BE2C (cell line): ENCODE data around the gene ZNF212.
"Not testable (repeated sequence)": the region's sequence is repeated elsewhere in the genome, so short reads cannot be mapped to it uniquely, and the experiment has no call there.

Experiments used
- DNase-seq: peaks from one replicate; pipeline ENCODE4 v3.0.0-alpha.2; 2020
- H3K27me3 ChIP-seq: fragments of 250-450 bp; sonication (Bioruptor Pico); 2 replicates; pipeline ENCODE4 v1.5.1; 2020; ENCODE audit warnings: mild to moderate bottlenecking
- H3K36me3 ChIP-seq: fragments of 250-450 bp; sonication (Bioruptor Pico); 2 replicates; pipeline ENCODE4 v1.5.1; 2020; ENCODE audit warnings: mild to moderate bottlenecking
- H3K4me1 ChIP-seq: fragments of 250-450 bp; sonication (Bioruptor Pico); 2 replicates; pipeline ENCODE4 v1.5.1; 2020
- H3K4me3 ChIP-seq: 2 replicates; pipeline ENCODE4 v1.5.1; 2011; ENCODE audit warnings: low read depth, low read length
- H3K9me3 ChIP-seq: fragments of 250-450 bp; sonication (Bioruptor Pico); 2 replicates; pipeline ENCODE4 v1.5.1; 2020
- CTCF ChIP-seq: IDR thresholded peaks from 2 replicates; pipeline ENCODE4 v1.5.1; 2012; ENCODE audit warnings: mild to moderate bottlenecking, low read depth, low read length

ZNF212 gene

GRCh38 chr7:149241696-149242095 lies 2.2 kb downstream of the ZNF212 start:
- H3K4me1 ChIP-seq, result 0 out of 2 replicates have a peak, but pooled peaks cover 4% of the 10 kb centered on the region
- no peaks in the 10 kb centered on the region for H3K36me3 ChIP-seq
- H3K9me3 ChIP-seq, result no peaks in the 10 kb centered on the region
- no peak for DNase-seq
- TF ChIP-seq CTCF, result no peak
- no peak overlapping the region for H3K4me3 ChIP-seq
- 0 out of 2 replicates have a peak, but pooled peaks cover 4% of the 10 kb centered on the region for H3K27me3 ChIP-seq

- Histone ChIP-seq H3K36me3 (peaks cover 4% of the 10 kb centered on the region), H3K4me1 (0 out of 2 replicates have a peak, but pooled peaks cover 4% of the 10 kb centered on the region), H3K4me3 (no peak overlapping the region), H3K27me3 (no peaks in the 10 kb centered on the region), H3K9me3 (no peaks in the 10 kb centered on the region)
- TF ChIP-seq CTCF, result no peak
- no peak for DNase-seq
Observed at GRCh38 chr7:149245244-149245643, 5.8 kb downstream of the ZNF212 start.

GRCh38 chr7:149245744-149246143 lies 6.3 kb downstream of the ZNF212 start:
- Histone ChIP-seq H3K4me3 (no peak overlapping the region), H3K4me1 (no peaks in the 10 kb centered on the region), H3K9me3 (no peaks in the 10 kb centered on the region), H3K36me3 (peaks cover 8% of the 10 kb centered on the region), H3K27me3 (no peaks in the 10 kb centered on the region)
- no peak for DNase-seq
- TF ChIP-seq CTCF, result no peak

- Histone ChIP-seq H3K4me1 (no peaks in the 10 kb centered on the region), H3K36me3 (peaks cover 28% of the 10 kb centered on the region), H3K27me3 (no peaks in the 10 kb centered on the region), H3K9me3 (no peaks in the 10 kb centered on the region), H3K4me3 (no peak overlapping the region)
- DNase-seq, result no peak
- no peak for TF ChIP-seq CTCF
Observed at GRCh38 chr7:149248777-149249176, 9.3 kb downstream of the ZNF212 start.

- DNase-seq, H3K27me3 ChIP-seq, H3K4me1 ChIP-seq, H3K4me3 ChIP-seq, H3K9me3 ChIP-seq: not testable (repeated sequence)
- peaks cover 37% of the 10 kb centered on the region for H3K36me3 ChIP-seq
Observed at GRCh38 chr7:149250151-149250550, 10.7 kb downstream of the ZNF212 start.

GRCh38 chr7:149251518-149251917 lies 12.1 kb downstream of the ZNF212 start:
- H3K9me3 ChIP-seq, H3K4me3 ChIP-seq, H3K27me3 ChIP-seq, DNase-seq, H3K4me1 ChIP-seq: not testable (repeated sequence)
- H3K36me3 ChIP-seq, result peaks cover 42% of the 10 kb centered on the region

GRCh38 chr7:149252378-149252777 lies 12.9 kb downstream of the ZNF212 start:
- no peak overlapping the region for H3K4me3 ChIP-seq
- no peak for DNase-seq
- no peaks in the 10 kb centered on the region for H3K4me1 ChIP-seq
- H3K27me3 ChIP-seq, result no peaks in the 10 kb centered on the region
- H3K36me3 ChIP-seq, result peaks cover 42% of the 10 kb centered on the region
- H3K9me3 ChIP-seq, result no peaks in the 10 kb centered on the region
- no peak for TF ChIP-seq CTCF
